GF-D8 (cell line): ENCODE data around the gene ESCO1.
"Not testable (repeated sequence)": the region's sequence is repeated elsewhere in the genome, so short reads cannot be mapped to it uniquely, and the experiment has no call there.

ENCODE experiments used
- DNase-seq: peaks from one replicate; lab custom pipeline; 2025; lab: John Stamatoyannopoulos, UW

The ESCO1 gene

GRCh38 chr18:21593540-21594257 is 6.8 kb downstream of the ESCO1 start:
- DNase-seq: no peak

- DNase-seq: not testable (repeated sequence)
These were observed 8.1 kb downstream of the ESCO1 start for GRCh38 chr18:21592361-21592760.

- no peak for DNase-seq
These were observed 16.1 kb downstream of the ESCO1 start for GRCh38 chr18:21584391-21584790.

- no peak for DNase-seq
These were observed 24.8 kb downstream of the ESCO1 start for GRCh38 chr18:21575656-21576055.

- no peak for DNase-seq
These were observed 28.7 kb downstream of the ESCO1 start for GRCh38 chr18:21571772-21572171.

- DNase-seq: no peak
These were observed 41.3 kb downstream of the ESCO1 start for GRCh38 chr18:21559195-21559594.

GRCh38 chr18:21557607-21558253 is 42.8 kb downstream of the ESCO1 start:
- no peak for DNase-seq

GRCh38 chr18:21550510-21550970 is 50.0 kb downstream of the ESCO1 start:
- no peak for DNase-seq

GRCh38 chr18:21548647-21549046 is 51.9 kb downstream of the ESCO1 start:
- DNase-seq: no peak

GRCh38 chr18:21546423-21546822 is 54.1 kb downstream of the ESCO1 start:
- no peak for DNase-seq

- DNase-seq: no peak
These were observed 62.3 kb downstream of the ESCO1 start for GRCh38 chr18:21538230-21538629.

- DNase-seq: no peak
These were observed 66.2 kb downstream of the ESCO1 start for GRCh38 chr18:21534327-21534726.

GRCh38 chr18:21526463-21526862 is 74.0 kb downstream of the ESCO1 start:
- DNase-seq: no peak

GRCh38 chr18:21525916-21526315 is 74.6 kb downstream of the ESCO1 start:
- DNase-seq: no peak

- DNase-seq: no peak
These were observed 78.0 kb downstream of the ESCO1 start for GRCh38 chr18:21522530-21522929.

- no peak for DNase-seq
These were observed 86.8 kb downstream of the ESCO1 start for GRCh38 chr18:21513741-21514140.

- DNase-seq: no peak
These were observed 87.2 kb downstream of the ESCO1 start for GRCh38 chr18:21513292-21513691.

GRCh38 chr18:21509062-21509461 is 91.4 kb downstream of the ESCO1 start:
- DNase-seq: no peak

- DNase-seq: no peak
These were observed 92.4 kb downstream of the ESCO1 start for GRCh38 chr18:21507913-21508701.

GRCh38 chr18:21502661-21503060 is 97.8 kb downstream of the ESCO1 start:
- no peak for DNase-seq

- no peak for DNase-seq
These were observed 100.5 kb downstream of the ESCO1 start for GRCh38 chr18:21499997-21500396.

GRCh38 chr18:21496277-21496835 is 104.1 kb downstream of the ESCO1 start:
- DNase-seq: no peak

- no peak for DNase-seq
These were observed 109.8 kb downstream of the ESCO1 start for GRCh38 chr18:21490748-21491147.
